Peyer's patch (tissue), 4 donors: ENCODE results near the gene IRF8.

ENCODE experiments used
- POLR2A ChIP-seq, 2 donors: fragments of 450-650 bp; IDR thresholded peaks; one replicate each; pipeline ENCODE4 v1.5.1; 2017; ENCODE audit warnings: antibody characterized with exemption in 2 of 2, mild to moderate bottlenecking in 2 of 2, moderate library complexity in 2 of 2
- TF ChIP-seq, protein P1 (sequence below), 6 experiments: fragments of 450-650 bp in 4 of 6; fragments of 200-600 bp in 2 of 6; sonication (generic) in 1 of 6; IDR thresholded peaks; one replicate each; pipeline ENCODE4 v1.5.1; 2017 to 2019; ENCODE audit warnings: antibody characterized with exemption in 6 of 6, mild to moderate bottlenecking in 3 of 6, moderate library complexity in 1 of 6

DNA sequence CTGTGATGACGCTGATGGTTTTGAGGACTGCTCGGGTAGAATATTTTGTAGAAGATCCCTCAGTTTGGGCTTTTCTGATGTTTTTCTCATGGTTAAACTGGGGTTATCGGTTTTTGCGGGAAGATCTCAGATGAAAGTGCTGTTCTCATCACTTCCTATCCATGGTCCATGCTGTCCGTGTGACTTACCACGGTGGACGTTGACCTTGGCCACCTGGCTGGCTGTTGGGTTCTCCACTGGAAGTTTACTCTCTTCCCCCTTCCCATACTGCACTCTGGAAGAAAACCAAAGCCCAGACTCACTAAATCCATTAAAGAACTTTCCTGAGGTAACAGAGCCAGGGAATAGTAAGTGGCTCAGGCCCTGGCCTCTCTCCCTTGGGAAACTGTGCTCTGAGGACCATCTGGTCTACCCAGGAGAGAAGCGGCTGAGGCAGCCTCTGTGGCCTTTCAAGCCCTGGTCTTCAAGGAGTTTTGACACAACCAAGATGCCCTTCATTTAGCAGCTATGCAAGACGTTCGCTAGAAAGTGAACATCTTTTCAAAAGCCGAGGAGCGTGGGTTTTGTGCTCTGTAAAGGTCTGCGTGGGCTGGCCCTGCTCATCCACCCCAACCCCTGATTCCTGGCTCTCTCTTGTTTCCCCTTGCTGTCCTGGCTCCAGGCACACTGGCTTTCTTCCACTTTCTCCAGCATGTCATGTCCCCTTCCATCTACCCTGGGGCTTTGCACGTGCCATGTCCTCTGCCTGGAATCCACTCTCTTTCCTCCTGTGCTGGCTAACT lies 43.1 kb downstream of the IRF8 start:
- no peak for TF ChIP-seq POLR2A (IDR thresholded peaks at IDR 0.05)
- TF ChIP-seq, protein P1, sequence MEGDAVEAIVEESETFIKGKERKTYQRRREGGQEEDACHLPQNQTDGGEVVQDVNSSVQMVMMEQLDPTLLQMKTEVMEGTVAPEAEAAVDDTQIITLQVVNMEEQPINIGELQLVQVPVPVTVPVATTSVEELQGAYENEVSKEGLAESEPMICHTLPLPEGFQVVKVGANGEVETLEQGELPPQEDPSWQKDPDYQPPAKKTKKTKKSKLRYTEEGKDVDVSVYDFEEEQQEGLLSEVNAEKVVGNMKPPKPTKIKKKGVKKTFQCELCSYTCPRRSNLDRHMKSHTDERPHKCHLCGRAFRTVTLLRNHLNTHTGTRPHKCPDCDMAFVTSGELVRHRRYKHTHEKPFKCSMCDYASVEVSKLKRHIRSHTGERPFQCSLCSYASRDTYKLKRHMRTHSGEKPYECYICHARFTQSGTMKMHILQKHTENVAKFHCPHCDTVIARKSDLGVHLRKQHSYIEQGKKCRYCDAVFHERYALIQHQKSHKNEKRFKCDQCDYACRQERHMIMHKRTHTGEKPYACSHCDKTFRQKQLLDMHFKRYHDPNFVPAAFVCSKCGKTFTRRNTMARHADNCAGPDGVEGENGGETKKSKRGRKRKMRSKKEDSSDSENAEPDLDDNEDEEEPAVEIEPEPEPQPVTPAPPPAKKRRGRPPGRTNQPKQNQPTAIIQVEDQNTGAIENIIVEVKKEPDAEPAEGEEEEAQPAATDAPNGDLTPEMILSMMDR (IDR thresholded peaks at IDR 0.05), result no peak
